Stimulated activated CD8-positive, alpha-beta memory T cell treated with anti-CD3 and anti-CD28 coated beads, Interleukin-2, amount 100 ng/mL, for 48 hours (primary cell): ENCODE results near the gene IDH3A.

Source experiments
- DNase-seq, 2 donors: peaks; one replicate each; pipeline ENCODE4 v3.0.0-alpha.2; 2020; ENCODE audit warnings: low read depth in 2 of 2

IDH3A gene

GRCh38 chr15:78149068-78149804 lies at the start of gene IDH3A:
IDH3A (plus strand) TSS chr15:78149362; CDS start chr15:78149404, 42 bp downstream.
- DNase-seq = peak; percentile 100

- no peak for DNase-seq
These were observed 48.3 kb upstream of the IDH3A start for GRCh38 chr15:78100886-78101285.

- DNase-seq = no peak
These were observed 47.6 kb upstream of the IDH3A start for GRCh38 chr15:78101423-78102105.

- no peak for DNase-seq
These were observed 47.0 kb upstream of the IDH3A start for GRCh38 chr15:78102211-78102610.

- no peak for DNase-seq
These were observed 46.4 kb upstream of the IDH3A start for GRCh38 chr15:78102741-78103140.

GRCh38 chr15:78103406-78104118 lies 45.6 kb upstream of the IDH3A start:
- DNase-seq = peak; percentile 43 to 53

- no peak for DNase-seq
These were observed 45.1 kb upstream of the IDH3A start for GRCh38 chr15:78104119-78104479.

- no peak for DNase-seq
These were observed 44.3 kb upstream of the IDH3A start for GRCh38 chr15:78104566-78105475.

GRCh38 chr15:78105476-78106241 lies 43.5 kb upstream of the IDH3A start:
- no peak for DNase-seq

GRCh38 chr15:78107471-78107870 lies 41.7 kb upstream of the IDH3A start:
- no peak for DNase-seq

- DNase-seq = peak; percentile 70
These were observed 40.7 kb upstream of the IDH3A start for GRCh38 chr15:78108300-78109084.

- DNase-seq = no peak
These were observed 40.0 kb upstream of the IDH3A start for GRCh38 chr15:78109156-78109555.

- no peak for DNase-seq
These were observed 39.1 kb upstream of the IDH3A start for GRCh38 chr15:78110096-78110495.

- no peak for DNase-seq
These were observed 38.2 kb upstream of the IDH3A start for GRCh38 chr15:78110916-78111475.

- DNase-seq = no peak
These were observed 37.4 kb upstream of the IDH3A start for GRCh38 chr15:78111788-78112187.

GRCh38 chr15:78112551-78112950 lies 36.6 kb upstream of the IDH3A start:
- no peak for DNase-seq

GRCh38 chr15:78120523-78120922 lies 28.6 kb upstream of the IDH3A start:
- DNase-seq = no peak

- DNase-seq = no peak
These were observed 23.9 kb upstream of the IDH3A start for GRCh38 chr15:78125267-78125666.

GRCh38 chr15:78127882-78128281 lies 21.3 kb upstream of the IDH3A start:
- DNase-seq = no peak
